Endothelial cell of umbilical vein (primary cell): ENCODE measurements around the gene LMCD1. TPM values are rescaled to one million over a fixed set of nuclear protein-coding genes. Genes with fewer than 3 reads are reported as not detected.

ENCODE experiments used
- BruUV-seq: library from RNA; stranded (reverse); fragments of 400-500 nt; replicated peaks from 2 replicates; lab custom pipeline; 2021; lab: Mats Ljungman, UMichigan
- CTCF ChIA-PET: fragments of 300-600, 350-600 bp; sonication (Branson Sonifier 250); formaldehyde crosslinking; loops from one replicate; lab custom pipeline; 2021; ENCODE audit warnings: antibody characterized with exemption, inconsistent platforms; lab: Charles Lee
- POLR2A ChIA-PET: fragments of 300-600, 350-600 bp; sonication (Branson Sonifier 250); formaldehyde crosslinking; loops from one replicate; lab custom pipeline; 2021; ENCODE audit warnings: antibody characterized with exemption, inconsistent platforms; lab: Charles Lee
- DNase-seq: peaks from one replicate; pipeline ENCODE4 v3.0.0-alpha.2; 2011; ENCODE audit warnings: low read depth, low spot score
- FAIRE-seq: peaks from 2 replicates; lab custom pipeline; 2011; peaks lifted over from hg19 to GRCh38; lab: Jason Lieb, UNC
- H2AFZ ChIP-seq: 2 replicates; pipeline ENCODE4 v1.6.0; 2012; ENCODE audit warnings: low read depth, low read length, control low read depth, inconsistent platforms
- H3K27ac ChIP-seq: 2 replicates; pipeline ENCODE4 v1.5.1; 2011; ENCODE audit warnings: low read depth, mild to moderate bottlenecking, control low read depth, low read length, moderate library complexity; ENCODE audit not compliant: insufficient read depth
- H3K27me3 ChIP-seq, 2 experiments: 2 replicates each; pipeline versions ENCODE4 v1.6.0 to v1.6.1; 2011; ENCODE audit warnings: low read length in 2 of 2, mixed read lengths in 1 of 2; ENCODE audit not compliant: control insufficient read depth in 2 of 2, insufficient read depth in 2 of 2
- H3K36me3 ChIP-seq, 2 experiments: 2 replicates in 1 of 2; 3 replicates in 1 of 2; pipeline ENCODE4 v1.5.1; 2011; ENCODE audit warnings: low read length in 2 of 2, mild to moderate bottlenecking in 1 of 2, moderate library complexity in 1 of 2; ENCODE audit not compliant: control insufficient read depth in 2 of 2, insufficient read depth in 2 of 2; ENCODE audit errors: extremely low read depth in 1 of 2
- H3K4me1 ChIP-seq: 3 replicates; pipeline ENCODE4 v1.5.1; 2011; ENCODE audit warnings: mild to moderate bottlenecking, low read length; ENCODE audit not compliant: control insufficient read depth, insufficient read depth; ENCODE audit errors: extremely low read depth
- H3K4me2 ChIP-seq: 2 replicates; pipeline ENCODE4 v1.6.1; 2011; ENCODE audit warnings: low read length, control low read depth, mixed read lengths; ENCODE audit not compliant: insufficient read depth
- H3K4me3 ChIP-seq, 3 experiments: fragments of 200-600 bp in 1 of 3; sonication (generic), shearing (Covaris generic) in 1 of 3; replicated peaks in 1 of 3; 2 replicates each; pipeline ENCODE4 v1.5.1; 2011 to 2016; ENCODE audit warnings: control low read depth in 3 of 3, low read length in 3 of 3, mild to moderate bottlenecking in 2 of 3, inconsistent platforms in 1 of 3, low read depth in 1 of 3, moderate library complexity in 1 of 3; ENCODE audit not compliant: insufficient read depth in 1 of 3
- H3K79me2 ChIP-seq: 2 replicates; pipeline ENCODE4 v1.6.0; 2012; ENCODE audit warnings: low read length, inconsistent platforms; ENCODE audit not compliant: control insufficient read depth, insufficient read depth
- H3K9ac ChIP-seq: replicated peaks from 2 replicates; pipeline ENCODE3; 2011; ENCODE audit warnings: low read length, control low read depth; ENCODE audit not compliant: insufficient read depth; ENCODE audit errors: extremely low read depth
- H3K9me1 ChIP-seq: replicated peaks from 3 replicates; pipeline ENCODE4 v1.6.0; 2011; ENCODE audit warnings: mild to moderate bottlenecking, low read length; ENCODE audit not compliant: control insufficient read depth, insufficient read depth; ENCODE audit errors: extremely low read depth
- H3K9me3 ChIP-seq: replicated peaks from 2 replicates; pipeline ENCODE4 v1.5.1; 2012; ENCODE audit warnings: low read length, inconsistent platforms; ENCODE audit not compliant: control insufficient read depth, insufficient read depth
- H4K20me1 ChIP-seq: replicated peaks from 2 replicates; pipeline ENCODE3; 2011; ENCODE audit warnings: mild to moderate bottlenecking, low read length; ENCODE audit not compliant: control insufficient read depth, insufficient read depth; ENCODE audit errors: extremely low read depth
- CTCF ChIP-seq, 2 donors: IDR thresholded peaks; 1 replicate in 1 of 2; 2 replicates in 1 of 2; pipeline ENCODE4 v1.5.1; 2011; ENCODE audit warnings: low read length in 2 of 2, mild to moderate bottlenecking in 2 of 2, moderate library complexity in 2 of 2, control low read depth in 1 of 2, inconsistent platforms in 1 of 2, low read depth in 1 of 2; ENCODE audit not compliant: insufficient read depth in 1 of 2; ENCODE audit errors: extremely low read depth in 1 of 2
- EZH2 ChIP-seq: IDR thresholded peaks from 2 replicates; pipeline ENCODE4 v1.6.1; 2012; ENCODE audit warnings: borderline replicate concordance, low read depth, mild to moderate bottlenecking, moderate library complexity, low read length, inconsistent platforms; ENCODE audit not compliant: severe bottlenecking
- FOS ChIP-seq: IDR thresholded peaks from 2 replicates; pipeline ENCODE4 v1.6.1; 2011; ENCODE audit warnings: mild to moderate bottlenecking, low read length, moderate library complexity, borderline replicate concordance; ENCODE audit not compliant: insufficient read depth
- GATA2 ChIP-seq: IDR thresholded peaks from 2 replicates; pipeline ENCODE4 v1.7.0; 2011; ENCODE audit warnings: low read depth, mild to moderate bottlenecking, moderate library complexity, mixed read lengths, low read length; ENCODE audit not compliant: insufficient read length, insufficient read depth
- JUN ChIP-seq: IDR thresholded peaks from 2 replicates; pipeline ENCODE4 v1.6.1; 2011; ENCODE audit warnings: borderline replicate concordance, low read depth; ENCODE audit not compliant: insufficient read length, insufficient read depth
- MYC ChIP-seq: IDR thresholded peaks from one replicate; pipeline ENCODE4 v1.6.1; 2011; ENCODE audit warnings: mild to moderate bottlenecking, low read depth, low read length
- POLR2A ChIP-seq: IDR thresholded peaks from 2 replicates; pipeline ENCODE4 v1.6.1; 2012; ENCODE audit warnings: low read depth, mild to moderate bottlenecking, control low read depth, low read length
- POLR2AphosphoS5 ChIP-seq: IDR thresholded peaks from 2 replicates; pipeline ENCODE4 v1.6.1; 2012; ENCODE audit warnings: low read depth, mild to moderate bottlenecking, control low read depth, low read length, moderate library complexity; ENCODE audit not compliant: insufficient read depth
- dilution Hi-C: fragments of 300-500 bp; cut with MboI; formaldehyde crosslinking; loops from one replicate; pipeline ENCODE4 v1.15.0; 2019; ENCODE audit warnings: low sequenced_read_pairs; ENCODE audit not compliant: extremely low pct_ligation_motif_present
- intact Hi-C: fragments of 100-400 bp; cut with micrococcal nuclease; formaldehyde crosslinking; loops from one replicate; pipeline ENCODE4 v1.10.0; 2022
- polyA plus RNA-seq, 4 experiments: library from polyadenylated mRNA; depleted of rRNA in 3 of 4; stranded (reverse) in 3 of 4; unstranded in 1 of 4; fragments of >200 nt; gene quantifications; 2 replicates each; pipeline versions ENCODE4 v1.2.1 to v1.2.3, GENCODE V29; 2011 to 2012; ENCODE audit warnings: missing spikeins in 1 of 4
- total RNA-seq: library from RNA; stranded (reverse); gene quantifications from 2 replicates; pipeline ENCODE4 v1.2.3, GENCODE V29; 2021
- TF ChIP-seq, protein P1 (sequence below): IDR thresholded peaks from 2 replicates; pipeline ENCODE4 v1.6.1; 2011; ENCODE audit not compliant: insufficient read depth, insufficient read length

The LMCD1 gene
- total and polyA plus RNA-seq, 2 donors (not counting 3 experiments of a cell fraction or from before 2014, with no cell fraction given), result 7.6 to 14.5 TPM

GRCh38 chr3:8546609-8547008, 45.0 kb downstream of the LMCD1 start:
- BruUV-seq, result no TSS peak
- Histone ChIP-seq H3K4me3 (no peak overlapping the region), H3K79me2 (no peaks in the 10 kb centered on the region), H3K9me1 (no peaks in the 10 kb centered on the region), H2AFZ (no peak overlapping the region), H4K20me1 (no peaks in the 10 kb centered on the region), H3K36me3 (peaks cover 0 to 2% of the 10 kb centered on the region in 2 experiments), H3K9ac (no peak overlapping the region), H3K9me3 (no peaks in the 10 kb centered on the region), H3K4me1 (no peaks in the 10 kb centered on the region), H3K4me2 (no peak overlapping the region), H3K27ac (no peak overlapping the region), H3K27me3 (no peaks in the 10 kb centered on the region)
- DNase-seq (no peak), FAIRE-seq (no peak)
- intact Hi-C loops (no loop called here), dilution Hi-C loops (no loop called here)
- POLR2A ChIA-PET, result no interaction called here
- no peak for TF ChIP-seq POLR2AphosphoS5
- TF ChIP-seq FOS, result no peak
- no peak for TF ChIP-seq POLR2A
- TF ChIP-seq MYC, result no peak
- CTCF ChIA-PET, result interaction anchor here (0.6 to 1.4 kb wide), 2 partner anchors 9 to 1152 kb away, joined by 3 to 6 read pairs; no protein-coding TSS in a partner anchor

- H4K20me1 ChIP-seq, result no peaks in the 10 kb centered on the region
- no peaks in the 10 kb centered on the region for H3K9me1 ChIP-seq
- H3K79me2 ChIP-seq, result no peaks in the 10 kb centered on the region
- H3K27me3 ChIP-seq, result no peaks in the 10 kb centered on the region
- H3K9me3 ChIP-seq, result no peaks in the 10 kb centered on the region
- DNase-seq, result no peak
- no TSS peak for BruUV-seq
- no peak overlapping the region for H2AFZ ChIP-seq
- H3K4me1 ChIP-seq, result no peaks in the 10 kb centered on the region
- intact Hi-C loops (no loop called here), dilution Hi-C loops (no loop called here)
- H3K4me2 ChIP-seq, result no peak overlapping the region
- no peak overlapping the region for H3K9ac ChIP-seq
- FAIRE-seq, result no peak
- CTCF ChIA-PET, result no interaction called here
- no peak overlapping the region for H3K27ac ChIP-seq
- H3K4me3 ChIP-seq, result no peak overlapping the region
- peaks cover 0 to 2% of the 10 kb centered on the region in 2 experiments for H3K36me3 ChIP-seq
- no peak for TF ChIP-seq FOS
- TF ChIP-seq JUN, result no peak
- no peak for TF ChIP-seq POLR2AphosphoS5
- TF ChIP-seq, protein P1, sequence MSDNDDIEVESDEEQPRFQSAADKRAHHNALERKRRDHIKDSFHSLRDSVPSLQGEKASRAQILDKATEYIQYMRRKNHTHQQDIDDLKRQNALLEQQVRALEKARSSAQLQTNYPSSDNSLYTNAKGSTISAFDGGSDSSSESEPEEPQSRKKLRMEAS, result no peak
- no peak for TF ChIP-seq MYC
- TF ChIP-seq GATA2, result no peak
- no peak for TF ChIP-seq POLR2A
- no peak for TF ChIP-seq EZH2
- no peak for TF ChIP-seq CTCF (IDR thresholded peaks at IDR 0.05; ENCODE audit: extremely low read depth in 1 of 2, insufficient read depth in 1 of 2, low read depth in 1 of 2, low read length in 2 of 2)
- POLR2A ChIA-PET, result no interaction called here
Measured at GRCh38 chr3:8548502-8549275, 47.1 kb downstream of the LMCD1 start.
